Endothelial cell of umbilical vein (primary cell): ENCODE measurements around the gene SC5D. TPM values are rescaled to one million over a fixed set of nuclear protein-coding genes. Genes with fewer than 3 reads are reported as not detected.

ENCODE experiments used
- BruUV-seq: library from RNA; stranded (reverse); fragments of 400-500 nt; replicated peaks from 2 replicates; lab custom pipeline; 2021; lab: Mats Ljungman, UMichigan
- CTCF ChIA-PET: fragments of 300-600, 350-600 bp; sonication (Branson Sonifier 250); formaldehyde crosslinking; loops from one replicate; lab custom pipeline; 2021; ENCODE audit warnings: antibody characterized with exemption, inconsistent platforms; lab: Charles Lee
- POLR2A ChIA-PET: fragments of 300-600, 350-600 bp; sonication (Branson Sonifier 250); formaldehyde crosslinking; loops from one replicate; lab custom pipeline; 2021; ENCODE audit warnings: antibody characterized with exemption, inconsistent platforms; lab: Charles Lee
- DNase-seq: peaks from one replicate; pipeline ENCODE4 v3.0.0-alpha.2; 2011; ENCODE audit warnings: low read depth, low spot score
- FAIRE-seq: peaks from 2 replicates; lab custom pipeline; 2011; peaks lifted over from hg19 to GRCh38; lab: Jason Lieb, UNC
- H2AFZ ChIP-seq: 2 replicates; pipeline ENCODE4 v1.6.0; 2012; ENCODE audit warnings: low read depth, low read length, control low read depth, inconsistent platforms
- H3K27ac ChIP-seq: 2 replicates; pipeline ENCODE4 v1.5.1; 2011; ENCODE audit warnings: low read depth, mild to moderate bottlenecking, control low read depth, low read length, moderate library complexity; ENCODE audit not compliant: insufficient read depth
- H3K27me3 ChIP-seq, 2 experiments: 2 replicates each; pipeline versions ENCODE4 v1.6.0 to v1.6.1; 2011; ENCODE audit warnings: low read length in 2 of 2, mixed read lengths in 1 of 2; ENCODE audit not compliant: control insufficient read depth in 2 of 2, insufficient read depth in 2 of 2
- H3K36me3 ChIP-seq, 2 experiments: 2 replicates in 1 of 2; 3 replicates in 1 of 2; pipeline ENCODE4 v1.5.1; 2011; ENCODE audit warnings: low read length in 2 of 2, mild to moderate bottlenecking in 1 of 2, moderate library complexity in 1 of 2; ENCODE audit not compliant: control insufficient read depth in 2 of 2, insufficient read depth in 2 of 2; ENCODE audit errors: extremely low read depth in 1 of 2
- H3K4me1 ChIP-seq: 3 replicates; pipeline ENCODE4 v1.5.1; 2011; ENCODE audit warnings: mild to moderate bottlenecking, low read length; ENCODE audit not compliant: control insufficient read depth, insufficient read depth; ENCODE audit errors: extremely low read depth
- H3K4me2 ChIP-seq: 2 replicates; pipeline ENCODE4 v1.6.1; 2011; ENCODE audit warnings: low read length, control low read depth, mixed read lengths; ENCODE audit not compliant: insufficient read depth
- H3K4me3 ChIP-seq, 3 experiments: fragments of 200-600 bp in 1 of 3; sonication (generic), shearing (Covaris generic) in 1 of 3; replicated peaks in 1 of 3; 2 replicates each; pipeline ENCODE4 v1.5.1; 2011 to 2016; ENCODE audit warnings: control low read depth in 3 of 3, low read length in 3 of 3, mild to moderate bottlenecking in 2 of 3, inconsistent platforms in 1 of 3, low read depth in 1 of 3, moderate library complexity in 1 of 3; ENCODE audit not compliant: insufficient read depth in 1 of 3
- H3K79me2 ChIP-seq: 2 replicates; pipeline ENCODE4 v1.6.0; 2012; ENCODE audit warnings: low read length, inconsistent platforms; ENCODE audit not compliant: control insufficient read depth, insufficient read depth
- H3K9ac ChIP-seq: replicated peaks from 2 replicates; pipeline ENCODE3; 2011; ENCODE audit warnings: low read length, control low read depth; ENCODE audit not compliant: insufficient read depth; ENCODE audit errors: extremely low read depth
- H3K9me1 ChIP-seq: replicated peaks from 3 replicates; pipeline ENCODE4 v1.6.0; 2011; ENCODE audit warnings: mild to moderate bottlenecking, low read length; ENCODE audit not compliant: control insufficient read depth, insufficient read depth; ENCODE audit errors: extremely low read depth
- H3K9me3 ChIP-seq: replicated peaks from 2 replicates; pipeline ENCODE4 v1.5.1; 2012; ENCODE audit warnings: low read length, inconsistent platforms; ENCODE audit not compliant: control insufficient read depth, insufficient read depth
- H4K20me1 ChIP-seq: replicated peaks from 2 replicates; pipeline ENCODE3; 2011; ENCODE audit warnings: mild to moderate bottlenecking, low read length; ENCODE audit not compliant: control insufficient read depth, insufficient read depth; ENCODE audit errors: extremely low read depth
- EZH2 ChIP-seq: IDR thresholded peaks from 2 replicates; pipeline ENCODE4 v1.6.1; 2012; ENCODE audit warnings: borderline replicate concordance, low read depth, mild to moderate bottlenecking, moderate library complexity, low read length, inconsistent platforms; ENCODE audit not compliant: severe bottlenecking
- FOS ChIP-seq: IDR thresholded peaks from 2 replicates; pipeline ENCODE4 v1.6.1; 2011; ENCODE audit warnings: mild to moderate bottlenecking, low read length, moderate library complexity, borderline replicate concordance; ENCODE audit not compliant: insufficient read depth
- GATA2 ChIP-seq: IDR thresholded peaks from 2 replicates; pipeline ENCODE4 v1.7.0; 2011; ENCODE audit warnings: low read depth, mild to moderate bottlenecking, moderate library complexity, mixed read lengths, low read length; ENCODE audit not compliant: insufficient read length, insufficient read depth
- MYC ChIP-seq: IDR thresholded peaks from one replicate; pipeline ENCODE4 v1.6.1; 2011; ENCODE audit warnings: mild to moderate bottlenecking, low read depth, low read length
- POLR2A ChIP-seq: IDR thresholded peaks from 2 replicates; pipeline ENCODE4 v1.6.1; 2012; ENCODE audit warnings: low read depth, mild to moderate bottlenecking, control low read depth, low read length
- POLR2AphosphoS5 ChIP-seq: IDR thresholded peaks from 2 replicates; pipeline ENCODE4 v1.6.1; 2012; ENCODE audit warnings: low read depth, mild to moderate bottlenecking, control low read depth, low read length, moderate library complexity; ENCODE audit not compliant: insufficient read depth
- dilution Hi-C: fragments of 300-500 bp; cut with MboI; formaldehyde crosslinking; loops from one replicate; pipeline ENCODE4 v1.15.0; 2019; ENCODE audit warnings: low sequenced_read_pairs; ENCODE audit not compliant: extremely low pct_ligation_motif_present
- intact Hi-C: fragments of 100-400 bp; cut with micrococcal nuclease; formaldehyde crosslinking; loops from one replicate; pipeline ENCODE4 v1.10.0; 2022
- polyA plus RNA-seq, 4 experiments: library from polyadenylated mRNA; depleted of rRNA in 3 of 4; stranded (reverse) in 3 of 4; unstranded in 1 of 4; fragments of >200 nt; gene quantifications; 2 replicates each; pipeline versions ENCODE4 v1.2.1 to v1.2.3, GENCODE V29; 2011 to 2012; ENCODE audit warnings: missing spikeins in 1 of 4
- total RNA-seq: library from RNA; stranded (reverse); gene quantifications from 2 replicates; pipeline ENCODE4 v1.2.3, GENCODE V29; 2021
- TF ChIP-seq, protein P1 (sequence below), 2 donors: IDR thresholded peaks; 1 replicate in 1 of 2; 2 replicates in 1 of 2; pipeline ENCODE4 v1.5.1; 2011; ENCODE audit warnings: low read length in 2 of 2, mild to moderate bottlenecking in 2 of 2, moderate library complexity in 2 of 2, control low read depth in 1 of 2, inconsistent platforms in 1 of 2, low read depth in 1 of 2; ENCODE audit not compliant: insufficient read depth in 1 of 2; ENCODE audit errors: extremely low read depth in 1 of 2

Gene SC5D
- total and polyA plus RNA-seq, 2 donors (not counting 3 experiments of a cell fraction or from before 2014, with no cell fraction given): 37.1 to 40.0 TPM

DNA sequence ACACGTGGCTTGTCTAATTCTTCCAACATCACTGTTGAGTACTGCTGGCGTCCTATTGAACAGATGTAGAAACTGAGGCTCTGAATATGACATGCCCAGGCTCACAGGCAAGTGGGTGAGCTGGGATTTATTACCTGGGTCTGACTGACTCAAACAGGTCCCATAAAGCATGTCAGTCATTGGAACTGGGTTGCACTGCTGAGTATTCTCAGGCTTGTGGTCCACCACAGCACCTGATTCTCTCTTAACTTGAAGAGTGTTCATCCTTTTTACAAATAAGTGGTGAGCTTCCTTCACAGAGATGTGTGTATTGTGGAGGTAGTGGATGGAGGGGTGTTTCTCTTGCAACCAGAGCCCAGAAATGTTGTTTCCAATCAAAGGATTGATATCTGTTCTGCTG lies 44.5 kb downstream of the SC5D start:
- no peaks in the 10 kb centered on the region for H4K20me1 ChIP-seq
- FAIRE-seq (no peak), DNase-seq (no peak)
- TF ChIP-seq POLR2AphosphoS5 (no peak), MYC (no peak), EZH2 (no peak), FOS (no peak), POLR2A (no peak), GATA2 (no peak)
- H3K79me2 ChIP-seq: no peaks in the 10 kb centered on the region
- ChIA-PET POLR2A (no interaction called here), CTCF (interaction anchor here (0.8 to 1.2 kb wide), 3 partner anchors 8 to 254 kb away, joined by 3 read pairs; no protein-coding TSS in a partner anchor)
- no peaks in the 10 kb centered on the region for H3K9me1 ChIP-seq
- no peak overlapping the region for H3K9ac ChIP-seq
- no peaks in the 10 kb centered on the region for H3K4me1 ChIP-seq
- no peak overlapping the region for H3K27ac ChIP-seq
- H3K27me3 ChIP-seq: peaks cover 2 to 5% of the 10 kb centered on the region in 2 experiments
- intact Hi-C loops (no loop called here), dilution Hi-C loops (no loop called here)
- H3K4me3 ChIP-seq: no peak overlapping the region
- no TSS peak for BruUV-seq
- H3K4me2 ChIP-seq: no peak overlapping the region
- no peaks in the 10 kb centered on the region for H3K9me3 ChIP-seq
- no peak overlapping the region for H2AFZ ChIP-seq
- H3K36me3 ChIP-seq: no peaks in the 10 kb centered on the region

DNA sequence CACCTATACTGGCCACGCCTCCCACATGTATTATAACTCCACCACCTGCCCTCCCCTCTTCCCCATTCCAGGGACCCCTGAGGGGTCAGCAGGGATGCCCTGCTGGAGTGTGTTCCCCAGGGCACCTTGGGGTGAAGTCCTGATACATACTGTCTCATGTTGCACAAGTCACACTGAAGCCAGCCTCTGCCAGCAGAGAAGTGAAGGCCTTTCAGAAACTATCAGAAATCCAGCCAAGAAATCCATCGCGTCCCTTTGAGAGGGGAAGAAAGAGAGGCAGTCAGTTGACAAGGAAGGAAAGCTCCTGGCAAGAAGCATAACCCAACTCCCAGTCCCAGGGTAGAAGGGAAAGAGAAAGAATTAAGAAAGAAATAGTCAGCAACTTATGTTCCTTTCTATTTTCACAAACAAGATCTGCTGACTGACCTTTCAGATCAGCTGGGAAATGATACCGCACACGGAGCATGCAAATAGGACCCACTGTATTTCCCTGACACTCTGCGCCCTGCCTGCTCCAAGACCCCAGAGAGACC lies 45.2 kb downstream of the SC5D start:
- Histone ChIP-seq H3K79me2 (no peaks in the 10 kb centered on the region), H3K27ac (no peak overlapping the region), H3K9ac (no peak overlapping the region), H4K20me1 (no peaks in the 10 kb centered on the region), H3K36me3 (no peaks in the 10 kb centered on the region), H3K4me2 (no peak overlapping the region), H3K4me3 (no peak overlapping the region), H2AFZ (no peak overlapping the region), H3K27me3 (peaks cover 2 to 5% of the 10 kb centered on the region in 2 experiments), H3K9me1 (no peaks in the 10 kb centered on the region), H3K4me1 (no peaks in the 10 kb centered on the region), H3K9me3 (no peaks in the 10 kb centered on the region)
- BruUV-seq: no TSS peak
- ChIA-PET CTCF (no interaction called here), POLR2A (no interaction called here)
- TF ChIP-seq POLR2AphosphoS5 (no peak), GATA2 (no peak)
- TF ChIP-seq, protein P1, sequence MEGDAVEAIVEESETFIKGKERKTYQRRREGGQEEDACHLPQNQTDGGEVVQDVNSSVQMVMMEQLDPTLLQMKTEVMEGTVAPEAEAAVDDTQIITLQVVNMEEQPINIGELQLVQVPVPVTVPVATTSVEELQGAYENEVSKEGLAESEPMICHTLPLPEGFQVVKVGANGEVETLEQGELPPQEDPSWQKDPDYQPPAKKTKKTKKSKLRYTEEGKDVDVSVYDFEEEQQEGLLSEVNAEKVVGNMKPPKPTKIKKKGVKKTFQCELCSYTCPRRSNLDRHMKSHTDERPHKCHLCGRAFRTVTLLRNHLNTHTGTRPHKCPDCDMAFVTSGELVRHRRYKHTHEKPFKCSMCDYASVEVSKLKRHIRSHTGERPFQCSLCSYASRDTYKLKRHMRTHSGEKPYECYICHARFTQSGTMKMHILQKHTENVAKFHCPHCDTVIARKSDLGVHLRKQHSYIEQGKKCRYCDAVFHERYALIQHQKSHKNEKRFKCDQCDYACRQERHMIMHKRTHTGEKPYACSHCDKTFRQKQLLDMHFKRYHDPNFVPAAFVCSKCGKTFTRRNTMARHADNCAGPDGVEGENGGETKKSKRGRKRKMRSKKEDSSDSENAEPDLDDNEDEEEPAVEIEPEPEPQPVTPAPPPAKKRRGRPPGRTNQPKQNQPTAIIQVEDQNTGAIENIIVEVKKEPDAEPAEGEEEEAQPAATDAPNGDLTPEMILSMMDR (IDR thresholded peaks at IDR 0.05; ENCODE audit: extremely low read depth in 1 of 2, insufficient read depth in 1 of 2, low read depth in 1 of 2, low read length in 2 of 2): no peak
- dilution Hi-C loops: no loop called here
- FAIRE-seq (no peak), DNase-seq (no peak)
- intact Hi-C loops: no loop called here
